HG02759 (cell line): Measurements from ENCODE around the gene HSPA12A.

ENCODE experiments used
- ATAC-seq: cut with Tn5 transposase; IDR thresholded peaks from one replicate; pipeline ENCODE4 v1.9.1; 2021; ENCODE audit warnings: mild to moderate bottlenecking, moderate library complexity; ENCODE audit not compliant: unreplicated experiment

Gene HSPA12A

DNA sequence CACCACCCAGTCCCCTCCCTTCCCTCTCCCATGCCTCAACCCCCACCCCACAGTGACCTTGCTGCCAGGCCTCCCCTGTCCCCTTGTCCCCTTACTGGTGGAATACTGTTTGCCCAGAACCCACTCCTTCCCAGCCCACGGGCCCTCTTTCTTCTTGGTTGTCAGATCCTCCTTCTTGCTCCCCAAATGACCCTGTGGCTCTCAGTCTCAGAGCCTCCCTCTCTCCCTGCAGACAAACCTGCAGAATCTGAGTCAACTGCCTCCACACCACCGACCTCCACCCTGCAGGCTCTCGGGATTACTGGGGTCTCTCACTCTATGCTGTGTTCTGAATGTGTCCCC lies 47.5 kb downstream of the HSPA12A start:
- no peak for ATAC-seq

DNA sequence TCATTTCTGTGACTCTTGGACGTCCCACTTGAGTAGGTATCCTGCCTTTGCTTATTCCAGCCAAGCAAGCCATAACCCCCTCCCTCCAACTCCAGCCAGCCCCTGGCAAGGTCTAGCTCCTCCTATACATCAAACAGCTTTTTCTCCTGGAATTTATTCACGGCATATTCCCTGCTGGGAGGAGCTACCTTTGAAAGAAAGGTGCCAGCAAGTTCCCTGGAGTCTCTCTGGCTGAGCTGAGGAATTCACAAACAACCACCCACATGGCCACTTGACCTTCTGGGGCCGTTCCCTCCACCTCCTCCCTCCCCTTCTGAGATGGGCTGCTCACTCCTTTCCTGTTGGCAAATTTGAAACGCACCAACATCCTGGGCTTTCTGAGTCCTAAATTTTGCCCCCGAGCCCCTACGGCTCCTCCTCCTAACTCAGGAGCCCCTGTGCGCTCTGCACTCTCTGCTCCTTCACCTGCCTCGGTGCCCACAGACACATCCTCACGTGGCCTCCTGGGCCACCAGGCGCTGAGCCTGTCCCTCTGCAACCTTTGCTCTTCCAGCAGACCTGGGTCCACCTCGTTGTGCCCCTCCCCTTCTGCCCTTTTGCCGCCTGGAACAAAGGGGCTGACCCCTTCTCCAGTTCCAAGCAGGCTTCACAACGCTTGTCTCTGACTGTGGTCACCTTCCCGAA lies 48.0 kb downstream of the HSPA12A start:
- no peak for ATAC-seq

DNA sequence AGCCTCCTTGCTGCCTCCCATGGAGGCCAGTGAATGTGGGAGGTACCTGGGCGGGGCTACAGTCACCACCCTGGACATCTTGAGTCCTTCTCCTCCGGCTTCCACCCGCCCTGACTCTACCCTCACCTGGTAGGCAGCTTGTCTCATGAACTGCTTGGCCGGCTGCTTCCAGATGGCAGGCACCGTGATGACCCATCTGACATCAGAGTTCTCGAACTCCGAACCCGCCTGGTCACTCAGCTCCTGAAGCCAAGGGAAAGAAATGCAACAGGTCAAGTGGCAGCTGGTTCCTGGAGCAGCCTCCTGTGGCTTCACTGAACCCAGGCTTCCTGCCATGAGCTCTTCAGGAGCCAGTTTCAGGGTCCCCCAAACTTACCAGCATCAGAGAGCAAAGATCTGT lies 50.1 kb downstream of the HSPA12A start:
- no peak for ATAC-seq

DNA sequence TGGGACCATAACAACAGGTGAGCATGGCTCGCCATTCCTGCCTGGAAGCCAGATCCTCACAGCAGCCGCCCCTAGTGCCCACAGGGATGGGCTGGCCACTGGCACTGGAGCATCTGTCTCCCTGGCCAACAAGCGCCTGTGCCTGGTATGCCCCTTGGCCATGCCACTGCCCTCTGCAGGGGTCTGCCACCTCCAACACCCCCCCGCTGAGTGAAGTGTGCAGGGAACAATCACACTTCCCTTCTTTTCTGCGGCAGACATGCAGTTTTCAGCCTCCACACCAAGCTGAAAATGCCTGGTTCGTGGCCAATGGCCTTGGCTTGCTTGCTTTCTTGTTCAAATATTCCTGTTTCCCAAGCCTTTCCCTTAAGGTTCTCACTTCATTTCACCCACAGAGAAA lies 50.7 kb downstream of the HSPA12A start:
- no peak for ATAC-seq

DNA sequence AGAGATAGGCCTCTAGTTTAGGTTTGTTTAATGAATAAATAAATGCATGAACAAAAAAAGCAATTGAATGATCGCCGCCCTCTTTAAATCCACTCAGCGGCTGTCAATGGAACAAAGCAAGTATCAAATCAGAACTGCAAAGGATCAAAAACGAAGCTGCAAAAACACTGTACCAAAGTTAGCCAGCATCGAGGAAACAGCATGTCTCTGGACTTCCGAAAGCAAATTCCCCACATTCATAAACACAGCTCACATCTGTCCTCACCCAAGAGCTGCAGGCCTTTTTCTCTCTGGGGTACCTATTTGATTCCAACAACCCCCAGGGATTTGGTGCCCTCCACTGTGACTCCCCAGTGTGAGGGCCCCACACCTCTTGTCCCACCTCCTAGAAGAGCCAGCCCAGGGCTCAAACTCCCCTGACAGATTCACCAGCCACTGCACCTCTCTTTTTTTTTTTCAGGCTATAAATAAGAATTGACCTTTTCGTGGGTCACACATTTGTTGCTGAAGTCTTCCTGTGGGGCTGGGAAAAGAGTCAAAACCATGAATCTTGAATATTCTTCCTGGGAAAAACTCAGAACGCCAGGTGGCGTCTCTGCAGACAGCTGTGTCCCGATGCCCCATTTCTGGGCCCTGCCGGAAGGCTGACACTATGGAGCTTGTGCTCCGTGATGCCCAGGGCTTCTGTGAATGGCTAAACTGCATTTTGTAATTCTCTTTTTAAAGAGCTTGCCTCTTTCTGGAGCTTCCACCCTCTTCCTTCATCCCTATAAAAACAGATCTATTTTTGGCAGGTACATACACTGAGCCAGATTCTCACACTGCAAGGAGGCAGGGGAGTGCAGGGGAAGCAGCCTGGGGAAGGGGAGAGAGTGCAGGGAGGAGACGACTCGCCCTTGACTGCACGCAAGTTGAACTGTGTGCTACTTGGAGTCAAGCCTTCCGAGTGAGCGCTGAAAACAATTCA lies 51.7 kb downstream of the HSPA12A start:
- ATAC-seq, result no peak

DNA sequence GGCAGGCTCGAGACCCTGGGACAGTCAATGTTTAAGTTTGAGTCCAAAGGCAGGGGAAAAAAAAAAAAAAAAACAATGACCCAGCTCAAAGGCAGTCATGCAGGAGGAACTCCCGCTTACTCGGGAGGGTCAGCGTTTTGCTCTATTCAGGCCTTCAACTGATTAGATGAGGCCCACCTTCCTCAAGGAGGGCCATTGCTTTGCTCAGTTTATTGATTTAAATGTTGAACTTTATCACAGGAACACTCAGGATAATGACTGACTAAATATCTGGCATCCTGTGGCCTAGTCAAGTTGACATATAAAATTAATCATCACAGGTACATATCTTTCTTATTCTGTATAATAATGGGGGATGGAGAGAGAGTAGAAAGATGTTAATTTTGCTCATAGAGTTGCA lies 52.6 kb downstream of the HSPA12A start:
- ATAC-seq, result no peak

DNA sequence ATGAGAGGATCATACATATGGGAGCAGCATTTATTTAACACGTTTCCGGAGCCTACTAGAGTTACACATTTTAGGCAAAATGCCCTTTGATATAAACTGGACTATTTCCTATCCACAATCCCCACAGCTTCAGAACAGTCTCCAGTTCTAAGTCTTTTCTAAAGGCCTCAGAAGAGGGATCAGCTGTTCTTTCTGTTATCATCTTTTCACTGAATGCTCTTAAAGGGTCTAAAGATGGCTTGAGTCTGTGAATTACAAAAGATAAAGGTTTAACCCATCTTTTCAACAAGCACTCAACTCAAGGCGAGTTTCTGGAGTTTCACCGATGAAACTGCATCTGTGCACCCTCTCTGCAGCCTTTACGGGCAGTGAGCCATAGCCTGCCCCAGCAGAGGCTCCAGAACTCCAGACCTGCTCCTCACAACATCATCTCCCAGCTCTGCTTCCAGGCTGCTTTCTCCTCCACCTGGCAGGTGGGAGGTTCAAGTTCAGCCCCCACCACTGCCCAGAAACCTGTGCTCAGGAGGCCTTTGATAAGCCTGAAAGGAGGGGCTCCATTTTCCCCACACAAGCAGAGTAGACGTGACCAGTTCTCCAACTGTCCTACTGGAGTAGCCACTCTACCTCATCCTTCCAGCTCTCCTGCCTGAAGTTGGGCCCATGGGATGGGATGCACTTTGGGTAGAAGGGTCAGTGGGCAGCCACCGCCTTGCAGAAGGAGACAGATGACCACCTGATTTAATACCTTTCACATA lies 53.4 kb downstream of the HSPA12A start:
- no peak for ATAC-seq

DNA sequence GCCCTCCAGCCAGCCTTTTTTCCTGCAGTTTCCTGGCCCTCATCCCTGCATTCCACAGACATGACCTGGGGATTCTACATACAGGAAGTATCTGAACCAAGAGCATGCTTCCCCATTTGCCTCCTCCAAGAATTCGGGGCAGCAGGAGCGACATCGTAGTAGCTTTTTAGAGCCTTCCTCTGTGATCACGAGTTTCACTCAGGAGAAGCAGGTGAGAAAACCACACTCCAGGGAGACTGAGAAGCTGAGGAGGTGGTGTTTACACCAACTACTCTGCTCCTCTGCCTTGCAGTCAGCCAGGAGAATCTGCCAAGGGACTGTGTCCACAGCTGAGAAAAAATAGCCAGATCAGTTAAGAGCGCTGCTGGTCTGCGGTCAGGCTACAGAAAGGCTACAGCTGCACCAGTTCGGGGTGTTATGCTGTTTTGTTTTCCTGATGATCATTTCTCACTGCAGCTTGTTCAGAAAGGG lies 54.1 kb downstream of the HSPA12A start:
- ATAC-seq, result no peak

DNA sequence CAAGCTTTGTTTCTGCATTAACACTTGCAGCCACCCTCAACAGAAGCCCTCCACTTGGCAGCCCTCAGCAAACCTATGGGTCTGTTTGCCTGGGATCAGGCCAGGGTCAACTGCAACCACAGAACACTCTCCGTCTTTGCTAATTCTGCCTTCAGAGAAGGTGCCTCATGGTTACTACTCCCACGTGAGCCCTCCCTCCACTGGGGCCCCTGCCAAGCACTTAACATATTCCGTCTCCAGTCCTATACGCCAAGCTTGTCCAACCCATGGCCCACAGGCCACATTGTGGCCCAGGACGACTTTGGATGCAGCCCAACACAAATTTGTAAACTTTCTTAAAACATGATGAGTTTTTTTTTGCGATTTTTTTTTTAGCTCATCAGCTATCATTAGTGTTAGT lies 54.7 kb downstream of the HSPA12A start:
- ATAC-seq, result no peak

DNA sequence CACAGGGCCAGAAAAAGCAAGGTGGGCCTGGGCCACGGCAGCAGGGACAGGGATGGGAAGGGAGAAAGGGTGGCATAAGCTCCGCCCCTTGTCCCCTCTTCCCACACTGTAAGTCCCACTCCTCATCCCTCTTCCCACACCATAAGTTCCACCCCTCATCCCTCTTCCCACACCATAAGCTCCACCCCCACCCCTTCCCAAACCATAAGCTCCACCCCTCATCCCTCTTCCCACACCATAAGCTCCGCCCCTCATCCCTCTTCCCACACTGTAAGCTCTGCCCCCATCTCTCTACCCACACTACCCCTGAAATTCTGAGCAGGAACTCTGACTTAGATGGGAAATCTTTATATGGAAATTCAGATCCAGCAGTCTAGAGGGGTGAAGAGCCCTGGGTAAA lies 55.7 kb downstream of the HSPA12A start:
- ATAC-seq, result no peak

DNA sequence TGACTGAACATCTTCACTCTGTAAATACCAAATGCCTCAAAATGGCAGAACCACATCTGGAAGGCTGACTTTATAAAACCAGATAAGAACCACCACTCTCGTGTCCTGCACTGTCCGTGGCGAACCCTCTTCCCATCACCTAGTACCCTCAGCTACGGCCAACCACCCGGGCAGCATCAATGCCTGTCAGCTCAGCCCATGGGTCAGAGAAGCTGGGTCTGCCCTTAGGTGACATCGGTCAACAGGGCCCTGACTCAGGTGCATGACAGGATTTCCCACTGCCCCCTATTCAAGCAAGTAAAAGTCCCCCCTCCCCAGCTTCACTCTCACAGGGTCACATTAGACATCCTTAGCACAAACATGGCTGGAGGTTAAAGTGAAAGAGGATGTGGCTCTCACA lies 56.6 kb downstream of the HSPA12A start:
- no peak for ATAC-seq

DNA sequence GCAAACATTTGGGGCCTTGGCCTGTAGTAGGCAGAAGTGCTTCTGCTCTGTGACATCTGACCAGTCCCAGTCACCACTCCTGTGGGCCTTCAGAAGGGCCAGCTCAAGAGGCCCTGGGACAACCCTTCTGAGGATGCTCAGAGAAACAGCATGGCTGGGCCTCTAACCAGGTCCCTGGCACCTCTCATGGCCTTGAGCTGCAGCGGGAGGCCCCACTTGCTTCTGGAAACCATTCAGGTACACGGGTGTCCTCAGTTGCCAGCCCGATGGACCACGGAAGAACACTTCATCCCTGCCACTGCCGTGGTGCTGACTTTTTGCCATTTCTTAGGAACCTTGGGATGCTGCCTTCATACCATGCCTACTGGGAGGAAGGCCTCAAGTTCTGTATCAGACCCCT lies 57.6 kb downstream of the HSPA12A start:
- no peak for ATAC-seq

DNA sequence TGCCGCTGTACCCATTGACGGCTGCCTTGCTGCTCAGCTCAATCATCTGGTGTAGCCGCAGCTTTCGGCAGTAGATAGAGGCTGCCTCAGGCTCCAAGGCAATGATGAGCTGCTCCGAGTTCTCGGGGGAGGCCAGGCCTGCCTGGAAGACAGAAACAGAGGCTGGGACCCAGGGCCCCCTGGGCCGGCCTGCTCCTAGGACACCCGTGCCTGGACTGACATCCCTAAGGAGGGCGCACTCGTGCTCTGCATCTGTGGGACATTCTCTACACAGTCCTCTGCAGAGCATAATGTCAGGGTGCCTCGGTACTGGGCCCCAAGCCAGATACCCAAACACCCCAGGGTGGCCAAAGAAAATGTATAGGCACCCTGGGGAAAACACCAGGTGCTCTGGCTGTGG lies 58.5 kb downstream of the HSPA12A start:
- ATAC-seq, result no peak

DNA sequence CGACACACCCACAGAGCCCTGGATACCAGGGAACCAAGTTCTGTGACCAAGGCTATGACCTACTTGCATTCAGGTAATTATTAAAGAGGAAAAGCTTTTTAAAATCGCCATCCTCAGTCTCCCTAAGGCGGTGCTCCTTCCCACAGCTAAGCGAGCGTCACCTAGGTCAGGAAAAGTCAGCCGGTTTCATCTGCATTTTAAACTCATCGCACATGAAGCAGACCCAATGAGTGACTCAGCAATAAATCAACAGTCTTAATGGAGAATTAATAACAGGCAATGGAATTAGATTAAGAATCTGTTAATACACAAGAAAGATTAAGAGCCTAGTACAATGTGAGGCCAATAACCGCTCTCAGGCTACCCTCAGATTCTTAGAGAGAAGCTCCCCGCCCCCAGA lies 59.2 kb downstream of the HSPA12A start:
- no peak for ATAC-seq

DNA sequence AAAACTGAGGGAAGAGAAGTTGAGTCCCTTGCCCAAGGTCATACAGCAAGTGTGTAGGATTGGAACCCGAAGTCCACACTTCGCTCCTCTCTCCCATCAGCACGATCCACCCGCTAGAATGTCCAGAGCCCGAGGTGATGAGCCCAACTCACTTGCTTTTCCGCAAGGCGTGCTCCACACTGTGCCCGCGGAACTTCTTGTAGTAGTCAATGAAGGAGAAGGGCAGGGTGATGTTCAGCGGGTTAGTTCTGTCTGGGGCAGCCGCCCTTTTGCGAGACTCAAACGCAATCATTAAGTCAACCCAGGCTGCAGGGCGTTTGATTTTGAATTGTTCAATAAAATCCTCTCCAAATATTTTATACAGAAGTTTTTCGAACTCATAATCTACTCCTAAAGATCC lies 63.0 kb downstream of the HSPA12A start:
- ATAC-seq, result no peak

DNA sequence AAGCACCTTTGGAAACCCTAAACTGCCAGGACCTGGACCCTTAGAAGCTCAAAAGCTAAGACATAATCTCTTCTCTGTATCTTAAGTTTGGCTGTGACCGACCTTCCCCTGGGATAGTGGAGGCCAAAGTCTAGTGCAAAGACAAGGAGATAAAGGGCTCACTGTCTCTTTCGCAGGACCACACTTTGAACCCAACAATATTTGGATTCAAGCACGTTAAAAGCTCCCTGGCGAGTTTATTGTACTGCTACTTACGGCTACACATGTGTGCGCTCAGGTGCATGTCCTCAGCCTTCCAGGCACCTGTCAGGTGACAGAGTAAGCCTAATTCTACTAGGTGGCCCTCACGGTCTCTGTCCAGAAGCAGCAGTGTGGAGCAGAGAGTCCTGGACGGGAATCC lies 65.7 kb downstream of the HSPA12A start:
- ATAC-seq, result no peak

DNA sequence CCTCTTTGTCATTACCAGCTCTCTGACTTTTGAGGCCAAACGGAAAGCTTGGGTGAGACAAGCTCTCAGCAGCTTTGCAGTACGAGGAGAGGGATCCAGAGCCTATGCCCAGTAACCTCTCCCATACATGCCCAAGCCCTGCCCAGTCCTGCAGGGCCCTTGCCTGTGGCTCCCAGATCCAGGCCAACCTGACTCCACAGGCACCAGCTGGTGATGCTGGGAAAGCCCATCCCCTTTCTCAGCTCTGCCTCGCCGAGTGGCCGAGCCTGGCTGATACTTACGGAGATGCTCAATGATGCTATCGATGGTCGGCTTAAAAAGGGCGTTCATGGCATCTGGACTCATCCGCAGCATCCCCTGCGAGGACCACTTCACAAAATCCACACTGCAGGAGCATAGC lies 66.2 kb downstream of the HSPA12A start:
- ATAC-seq, result no peak

DNA sequence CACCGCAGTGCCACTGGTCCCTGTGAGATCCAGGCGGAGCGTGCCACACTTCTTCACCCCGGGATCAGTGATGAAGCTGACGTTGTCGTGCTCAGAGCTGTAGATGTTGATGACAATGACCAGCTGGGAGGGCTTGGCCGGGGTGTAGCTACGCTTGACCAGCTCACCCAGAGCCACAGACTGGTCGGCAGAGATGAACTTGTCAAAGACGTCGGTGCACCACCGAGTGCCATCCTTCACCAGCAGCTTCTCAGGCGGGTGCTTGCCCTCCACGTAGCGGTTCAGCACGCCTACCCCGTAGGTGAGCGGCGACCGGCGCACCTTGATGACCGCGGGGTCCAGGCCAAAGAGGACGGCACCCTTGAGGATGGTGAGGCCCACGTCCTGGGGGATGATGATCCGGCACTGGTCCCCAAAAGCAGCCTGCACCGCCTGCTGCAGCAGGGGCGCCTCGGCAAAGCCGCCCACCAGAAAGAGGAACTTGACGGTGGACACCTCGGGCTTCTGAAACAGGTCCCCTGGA lies 67.4 kb downstream of the HSPA12A start:
- ATAC-seq, result no peak

DNA sequence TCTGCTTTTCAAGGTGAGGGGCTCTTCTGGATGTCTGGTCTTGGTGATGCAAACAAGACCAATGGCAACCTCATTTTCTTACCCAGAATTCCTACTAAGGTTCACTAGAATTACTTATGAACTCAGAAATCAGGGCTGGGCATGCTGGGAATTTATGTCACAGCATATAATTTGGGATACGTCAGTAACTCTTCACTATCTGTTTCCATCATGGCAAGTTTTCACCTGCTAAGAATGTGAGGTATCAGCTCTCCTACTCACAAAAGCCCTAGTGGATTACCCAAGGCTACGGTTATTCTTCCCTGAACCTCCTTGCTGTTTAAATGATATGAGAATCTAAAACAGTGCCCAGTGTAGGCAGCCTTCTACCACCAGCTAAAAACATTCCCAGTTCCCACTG lies 68.5 kb downstream of the HSPA12A start:
- ATAC-seq, result no peak

DNA sequence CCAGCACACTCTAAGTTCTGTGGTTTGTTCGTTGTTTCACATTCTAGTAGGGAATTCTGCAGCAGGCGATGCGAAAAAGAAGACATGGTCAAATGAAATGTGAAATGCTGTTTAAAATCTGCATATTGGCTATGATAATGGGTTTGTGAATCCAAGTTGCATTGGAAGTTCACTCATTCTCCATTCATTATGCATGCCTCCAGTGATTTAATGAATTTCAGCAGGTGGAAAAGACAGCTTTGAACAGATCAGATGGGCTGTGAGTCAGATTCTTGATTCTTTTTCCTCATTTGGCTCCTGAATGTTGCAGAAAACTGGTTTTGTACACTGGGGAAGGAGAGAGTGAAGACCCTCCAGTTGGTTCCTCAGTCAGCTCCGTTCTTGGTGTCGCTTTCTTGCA lies 69.5 kb downstream of the HSPA12A start:
- ATAC-seq, result no peak

DNA sequence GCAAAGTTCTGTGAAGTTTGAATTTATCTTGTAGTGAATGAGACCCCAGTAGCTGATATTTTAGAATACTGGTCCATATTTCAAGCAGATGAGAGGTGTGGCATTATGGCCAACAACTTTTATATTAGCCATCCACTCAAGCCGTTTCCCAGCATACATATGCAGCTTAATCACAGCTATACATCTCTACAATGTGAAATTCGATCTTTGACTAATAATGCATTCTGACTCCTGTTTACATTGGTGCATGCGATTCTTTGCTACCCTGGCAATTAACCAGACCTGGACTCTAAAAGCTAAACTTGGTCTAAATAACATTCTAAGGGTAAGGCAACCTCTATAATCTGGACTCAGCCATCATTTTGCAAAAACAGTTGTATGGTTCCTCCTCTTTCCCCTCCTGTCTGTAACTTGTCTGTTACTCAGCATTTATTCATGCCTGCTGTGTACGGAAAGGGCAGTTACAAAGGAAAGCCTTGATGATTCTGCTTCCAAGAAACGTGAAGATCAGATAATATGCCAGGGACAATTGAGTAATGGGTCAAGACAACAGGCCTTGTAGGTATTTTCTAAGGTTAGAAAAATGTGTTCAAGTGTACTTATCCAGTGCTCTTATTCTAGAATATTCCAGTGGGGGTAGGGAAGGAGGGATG lies 71.0 kb downstream of the HSPA12A start:
- ATAC-seq, result no peak
